ENCODE data around the gene CC2D1A.

- TF ChIP-seq POLR2A (IDR thresholded peaks at IDR 0.05) = no peak
- no peak for TF ChIP-seq CTCF (IDR thresholded peaks at IDR 0.05)
These were observed 9.8 kb upstream of the CC2D1A start for GRCh38 chr19:13896227-13896626.
